HG02884 (cell line): ENCODE measurements around the gene TEDC1.

Experiments
- ATAC-seq: cut with Tn5 transposase; IDR thresholded peaks from one replicate; pipeline ENCODE4 v1.9.1; 2021; ENCODE audit warnings: mild to moderate bottlenecking, moderate library complexity; ENCODE audit not compliant: unreplicated experiment

The TEDC1 gene

GRCh38 chr14:105490572-105491365 lies at the start of gene TEDC1:
TEDC1 (plus strand) TSS chr14:105491246; CDS start chr14:105491376, 130 bp downstream.
- peak; percentile 64 for ATAC-seq

GRCh38 chr14:105442125-105442524 lies 48.9 kb upstream of the TEDC1 start:
- ATAC-seq: no peak

DNA sequence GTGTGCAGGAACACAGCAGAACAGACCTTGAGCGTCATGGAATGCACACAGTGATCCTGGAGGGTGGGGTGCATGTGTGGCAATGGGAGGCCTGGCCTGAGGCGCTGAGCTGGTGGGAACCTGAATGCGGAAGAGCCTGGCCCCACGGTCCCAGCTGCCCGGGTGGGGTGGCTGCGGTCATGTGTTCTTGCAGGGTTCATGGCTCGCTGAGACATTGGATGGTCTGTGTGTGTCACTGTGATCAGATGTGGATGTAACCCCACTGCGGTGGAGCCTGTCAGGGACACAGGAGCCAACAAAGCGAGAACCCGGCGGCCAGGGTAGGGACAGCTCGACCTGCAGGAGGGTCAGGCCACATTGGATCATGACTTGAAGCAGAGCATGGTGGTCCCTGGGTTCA lies 48.2 kb upstream of the TEDC1 start:
- no peak for ATAC-seq

DNA sequence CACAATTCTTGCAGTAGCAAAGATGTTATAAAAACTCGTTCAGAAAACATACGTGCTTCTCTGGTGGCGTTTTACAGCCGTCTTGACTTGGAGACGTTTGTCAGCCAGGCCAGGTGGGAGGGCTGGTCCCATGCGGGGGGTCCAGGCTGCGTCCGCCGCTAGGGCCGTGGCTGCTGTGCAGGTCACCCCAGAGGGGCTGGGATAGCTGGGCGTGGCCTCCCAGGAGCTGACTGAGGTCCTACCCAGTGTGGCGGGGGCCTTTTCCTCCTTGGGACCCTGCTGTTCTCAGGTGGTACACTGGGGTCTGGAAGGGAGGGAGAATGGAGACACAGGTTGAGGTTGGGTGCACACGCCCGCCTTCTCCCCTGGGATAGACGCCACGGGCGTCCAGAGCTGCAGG lies 46.2 kb upstream of the TEDC1 start:
- ATAC-seq: no peak

- no peak for ATAC-seq
Observed at GRCh38 chr14:105445290-105445689, 45.8 kb upstream of the TEDC1 start.

DNA sequence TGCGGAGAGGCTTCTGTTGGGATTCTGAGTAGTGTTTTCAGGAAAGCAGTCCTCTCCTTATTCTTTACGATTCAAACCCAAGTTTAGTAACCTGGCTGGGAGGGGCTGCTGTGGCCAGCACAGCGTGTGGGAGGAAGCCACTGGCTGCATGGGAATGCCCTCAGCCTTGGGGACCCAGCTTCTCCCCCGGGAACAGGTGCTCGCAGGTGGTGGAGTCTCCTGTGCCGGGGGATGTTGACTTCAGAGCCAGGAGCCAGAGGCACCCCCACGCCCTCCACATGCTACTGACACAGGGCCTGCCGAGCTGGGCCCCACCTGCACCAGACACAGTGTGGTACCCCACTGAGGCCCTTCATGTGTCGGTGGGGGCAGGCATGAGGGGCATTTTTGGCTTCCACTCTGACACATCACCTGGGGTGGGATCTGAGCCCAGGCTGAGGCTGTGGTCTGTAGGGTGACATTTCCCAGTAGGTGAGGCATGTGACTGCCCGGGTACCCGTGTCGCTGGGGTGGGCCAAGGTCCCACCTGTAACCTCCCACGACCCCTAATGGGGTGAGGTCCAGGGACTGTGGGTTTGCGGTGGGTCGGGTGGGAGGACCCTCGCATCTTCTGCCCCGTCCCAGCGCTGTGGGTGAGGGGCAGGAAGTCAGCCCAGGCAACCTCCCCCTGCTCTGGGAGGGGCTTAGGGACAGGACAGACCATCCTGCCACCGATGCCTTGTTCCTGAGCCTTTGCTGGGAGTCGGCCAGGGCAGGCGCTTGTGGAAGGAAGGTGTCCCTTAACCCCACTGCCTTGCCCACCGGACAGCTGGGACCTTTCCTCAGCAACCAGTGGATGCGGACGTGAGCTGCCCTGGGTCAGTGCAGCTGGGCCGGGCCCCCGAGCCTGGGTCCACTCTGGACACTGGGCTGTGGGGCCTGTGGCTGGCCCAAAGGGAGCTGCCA lies 44.9 kb upstream of the TEDC1 start:
- no peak for ATAC-seq

- ATAC-seq: no peak
Observed at GRCh38 chr14:105446971-105447370, 44.1 kb upstream of the TEDC1 start.

- no peak for ATAC-seq
Observed at GRCh38 chr14:105447651-105448640, 43.1 kb upstream of the TEDC1 start.

DNA sequence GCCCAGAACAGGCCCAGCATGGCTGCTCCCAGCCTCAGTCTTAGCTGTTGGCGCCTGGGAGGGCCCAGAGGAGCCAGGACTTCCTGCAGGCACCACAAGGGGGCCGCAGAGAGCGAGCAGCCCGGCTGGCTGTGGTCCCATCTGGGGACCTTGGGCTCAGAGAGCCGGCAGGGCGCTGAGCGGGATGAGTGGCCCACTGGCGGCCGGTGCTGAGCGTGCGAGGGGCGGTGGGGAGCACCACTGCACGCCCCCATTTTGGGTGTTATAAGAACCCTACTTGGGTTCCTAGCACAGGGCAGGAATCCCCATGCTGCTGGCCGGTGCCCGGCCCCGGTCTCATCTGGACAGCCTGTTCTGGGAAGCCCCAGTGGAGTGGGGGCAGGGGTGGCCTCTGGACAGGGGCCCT lies 42.3 kb upstream of the TEDC1 start:
- ATAC-seq: no peak

GRCh38 chr14:105449276-105450122 lies 41.5 kb upstream of the TEDC1 start:
- no peak for ATAC-seq

DNA sequence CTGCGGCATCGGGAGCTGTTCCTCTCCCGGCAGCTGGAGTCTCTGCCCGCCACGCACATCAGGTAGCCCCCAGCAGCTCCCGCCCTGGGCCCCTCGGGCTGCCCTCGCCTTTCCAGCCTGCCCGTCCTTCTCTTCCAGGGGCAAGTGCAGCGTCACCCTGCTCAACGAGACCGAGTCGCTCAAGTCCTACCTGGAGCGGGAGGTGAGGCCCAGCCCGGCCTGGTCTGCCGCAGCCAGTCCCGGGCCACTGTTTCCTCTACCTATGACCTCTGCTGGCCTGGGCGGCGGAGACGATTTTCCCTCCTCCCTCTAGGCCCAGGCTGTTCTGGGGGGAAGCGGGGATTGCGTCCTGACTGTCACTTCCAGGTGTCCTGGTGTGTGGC lies 40.9 kb upstream of the TEDC1 start:
- ATAC-seq: no peak

DNA sequence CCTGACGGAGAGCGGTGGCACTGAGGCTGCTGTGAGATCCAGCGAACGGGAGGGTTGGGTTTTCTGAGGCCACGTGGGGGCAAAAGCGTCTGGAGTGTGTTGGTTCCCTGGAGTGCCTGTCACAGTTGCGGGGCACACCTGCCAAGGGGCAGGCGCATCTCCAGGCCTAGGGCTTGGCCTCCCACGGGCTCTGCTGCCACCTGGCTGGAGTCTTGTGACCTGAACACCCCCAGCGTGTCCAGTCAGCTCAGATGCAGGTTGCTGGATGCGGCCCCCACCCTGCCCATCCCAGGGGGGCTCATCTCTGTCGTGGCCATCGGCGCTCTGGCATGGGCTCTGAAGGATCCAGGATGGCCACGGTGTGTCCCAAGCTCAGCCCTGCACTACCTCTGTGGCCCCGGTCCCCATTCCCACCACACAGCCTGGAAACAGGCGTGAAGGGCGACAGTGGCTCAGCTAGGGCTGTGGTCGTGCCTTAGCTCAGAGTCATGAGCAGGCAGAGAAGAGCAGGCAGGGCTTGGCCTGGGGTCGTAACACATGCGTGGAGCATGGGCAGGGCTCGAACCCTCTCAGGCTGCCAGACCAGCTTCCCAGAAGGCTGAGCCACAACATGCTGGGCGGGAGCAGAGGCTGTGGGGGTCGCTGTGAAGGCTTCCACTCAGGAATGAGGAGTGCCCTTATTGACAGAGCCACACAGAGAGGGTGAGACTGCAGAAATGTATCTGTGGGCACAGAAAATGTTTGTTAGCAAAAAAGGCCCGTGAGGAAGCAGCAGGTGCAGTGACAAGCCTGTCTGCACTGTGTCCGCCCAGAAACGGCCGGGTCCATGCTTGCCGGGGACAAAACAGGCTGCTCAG lies 40.0 kb upstream of the TEDC1 start:
- no peak for ATAC-seq

- no peak for ATAC-seq
Observed at GRCh38 chr14:105452963-105453362, 38.1 kb upstream of the TEDC1 start.

DNA sequence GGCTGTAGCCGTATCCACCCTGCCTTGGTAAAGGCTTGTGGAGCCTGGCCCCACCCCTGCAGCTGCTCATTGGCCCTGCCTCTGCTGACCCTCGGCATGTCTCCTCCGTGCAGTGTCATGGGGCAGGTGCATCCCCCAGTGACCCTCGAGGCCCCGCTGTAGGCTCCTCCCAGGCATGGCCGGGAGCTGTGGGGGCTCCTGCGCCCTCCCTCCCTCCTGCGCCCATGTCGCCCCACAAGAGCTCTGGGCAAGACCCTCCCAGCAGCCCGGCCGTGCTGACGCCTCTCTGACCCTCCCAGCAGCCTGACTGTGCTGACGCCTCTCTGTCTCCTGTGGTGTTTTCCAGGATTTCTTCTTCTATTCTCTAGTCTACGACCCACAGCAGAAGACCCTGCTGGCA lies 37.2 kb upstream of the TEDC1 start:
- no peak for ATAC-seq

GRCh38 chr14:105455086-105455640 lies 35.9 kb upstream of the TEDC1 start:
- no peak for ATAC-seq

GRCh38 chr14:105455766-105456660 lies 35.0 kb upstream of the TEDC1 start:
- no peak for ATAC-seq

- no peak for ATAC-seq
Observed at GRCh38 chr14:105456736-105457617, 34.1 kb upstream of the TEDC1 start.
